ENCODE results near the gene RASGRF1.

Gene RASGRF1

GRCh38 chr15:78985859-78986475, 104.6 kb downstream of the RASGRF1 start:
- DNase-seq (ENCODE audit: low spot score): no peak

GRCh38 chr15:78984041-78984440, 106.5 kb downstream of the RASGRF1 start:
- no peak for DNase-seq (ENCODE audit: low spot score)

DNA sequence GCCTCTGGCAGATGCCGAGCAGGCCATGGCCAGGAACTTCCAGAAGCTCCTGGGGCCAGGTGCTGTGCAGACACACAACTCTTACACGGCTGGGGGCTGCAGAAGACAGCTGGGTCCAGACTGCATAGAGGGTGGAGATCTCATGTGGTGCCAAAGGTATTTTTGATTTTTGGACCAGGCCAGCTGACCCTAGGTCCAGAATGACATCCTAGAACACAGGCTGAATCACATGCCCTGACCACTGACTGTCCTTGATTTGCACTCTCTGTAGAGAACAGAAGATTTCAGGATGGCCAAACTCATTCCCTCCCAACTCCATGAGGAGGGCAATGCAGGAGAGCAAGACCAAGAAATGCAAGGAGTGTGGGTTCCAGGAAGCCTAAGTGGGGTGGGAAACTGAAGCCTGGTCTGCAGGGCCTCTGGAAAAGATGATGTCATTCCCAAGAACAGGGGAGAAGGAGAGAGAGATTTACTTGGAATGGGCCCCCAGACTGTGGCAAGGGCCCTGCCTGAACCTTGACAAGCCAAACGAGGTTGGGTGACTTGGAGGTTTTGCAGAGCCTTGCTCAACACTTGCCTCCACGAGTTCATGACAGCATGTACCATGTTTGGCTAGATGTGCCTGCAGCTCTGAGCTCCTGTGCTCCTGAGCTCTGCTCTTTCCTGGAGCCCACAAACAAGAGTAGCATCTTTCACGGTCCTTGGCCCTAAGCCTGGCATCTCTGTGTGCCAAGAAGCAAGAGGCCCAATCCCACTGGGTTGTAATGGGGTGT, 107.2 kb downstream of the RASGRF1 start:
- no peak for DNase-seq (ENCODE audit: low spot score)

DNA sequence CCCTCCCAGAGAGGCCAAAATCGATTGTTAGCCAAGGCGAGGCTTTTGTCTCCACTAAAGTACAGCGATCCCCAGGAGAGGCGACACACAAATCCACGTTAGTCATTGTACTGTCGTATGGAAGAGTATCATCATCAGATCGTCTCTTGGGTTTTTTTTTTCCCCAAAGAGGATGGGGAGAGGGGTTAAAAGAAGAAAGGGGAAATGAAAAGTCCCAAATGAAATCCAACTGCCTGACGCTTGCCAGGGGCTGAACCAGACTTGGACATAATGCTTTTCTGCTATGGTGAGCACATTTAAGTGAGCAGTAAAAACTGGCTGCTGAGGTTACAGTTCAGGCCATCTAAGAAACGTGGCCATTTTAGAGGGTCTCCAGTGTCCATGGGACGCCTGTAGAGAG, 107.8 kb downstream of the RASGRF1 start:
- no peak for DNase-seq (ENCODE audit: low spot score)

DNA sequence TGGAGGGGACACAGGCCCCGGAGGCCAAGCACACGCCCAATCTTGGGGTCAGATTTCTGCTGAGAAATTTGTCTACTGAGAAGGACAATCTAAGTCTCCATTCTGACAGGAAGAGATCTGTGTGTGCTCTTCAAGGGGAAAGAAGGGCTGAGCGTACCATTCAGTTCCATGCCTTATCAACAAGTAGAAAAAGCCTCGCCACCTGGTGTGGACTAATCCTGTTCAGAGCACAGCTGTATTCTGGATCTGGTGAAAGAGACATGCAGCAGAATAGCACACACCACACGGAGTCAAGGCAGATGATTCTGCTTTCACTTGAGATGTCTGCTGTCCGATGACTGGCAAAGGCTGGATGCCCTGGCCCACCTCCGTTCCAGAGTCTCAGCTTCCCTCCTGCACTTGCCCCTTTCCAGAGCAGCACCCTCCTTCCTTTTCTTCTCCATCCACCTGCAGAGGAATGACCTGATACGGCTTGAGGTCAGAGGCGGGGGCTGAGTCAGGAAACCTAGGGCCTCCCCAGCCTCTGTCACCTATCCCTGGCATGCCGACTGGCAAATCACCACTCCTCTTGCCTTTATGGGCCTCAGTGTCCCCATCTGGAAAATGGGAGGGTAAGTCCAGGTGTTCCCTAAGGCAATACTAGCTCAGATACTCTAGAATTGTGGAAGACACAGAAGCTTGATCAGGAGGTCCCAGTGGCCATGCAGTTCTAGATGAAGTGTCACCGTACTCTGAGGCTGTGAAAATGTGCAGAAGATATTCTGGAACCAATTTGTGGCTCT, 108.9 kb downstream of the RASGRF1 start:
- no peak for DNase-seq (ENCODE audit: low spot score)

GRCh38 chr15:78979456-78980320, 110.9 kb downstream of the RASGRF1 start:
- DNase-seq (ENCODE audit: low spot score): peak; percentile 87

- no peak for DNase-seq (ENCODE audit: low spot score)
Measured at GRCh38 chr15:78978601-78979179, 111.9 kb downstream of the RASGRF1 start.

DNA sequence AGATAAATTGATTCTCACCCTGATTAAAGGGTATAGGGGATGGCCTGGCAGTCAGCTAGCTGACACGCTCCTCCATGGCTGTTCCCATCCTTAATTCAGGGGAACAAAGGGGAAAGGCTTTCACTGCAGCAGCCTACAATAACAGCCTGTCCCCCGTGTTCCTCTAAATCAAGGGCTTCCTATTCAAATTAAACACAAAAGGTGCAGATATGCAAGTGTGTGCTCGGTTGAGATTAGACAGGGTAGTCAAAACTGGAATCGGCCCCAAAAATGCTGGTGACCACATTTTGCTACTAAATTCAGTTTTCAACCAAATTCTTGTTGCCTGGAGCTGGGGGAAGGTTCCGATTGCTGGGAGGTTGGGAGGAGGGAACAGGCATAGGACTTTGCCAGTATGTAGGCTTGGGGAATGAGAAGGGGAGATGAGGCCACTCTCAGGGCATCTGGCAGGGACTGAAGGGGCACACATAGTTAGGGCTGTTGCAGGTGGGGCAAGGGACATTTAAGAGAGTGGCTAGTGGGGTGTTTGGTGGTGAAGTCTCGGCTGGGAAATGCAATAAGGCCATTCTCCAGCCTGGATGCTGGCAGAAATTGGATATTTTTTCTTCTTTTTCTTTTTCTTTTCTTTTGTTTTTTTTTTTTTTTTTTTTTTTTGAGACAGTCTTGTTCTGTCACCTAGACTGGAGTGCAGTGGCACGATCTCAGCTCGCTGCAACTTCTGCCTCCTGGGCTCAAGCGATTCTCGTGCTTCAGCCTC, 112.8 kb downstream of the RASGRF1 start:
- DNase-seq (ENCODE audit: low spot score): no peak

DNA sequence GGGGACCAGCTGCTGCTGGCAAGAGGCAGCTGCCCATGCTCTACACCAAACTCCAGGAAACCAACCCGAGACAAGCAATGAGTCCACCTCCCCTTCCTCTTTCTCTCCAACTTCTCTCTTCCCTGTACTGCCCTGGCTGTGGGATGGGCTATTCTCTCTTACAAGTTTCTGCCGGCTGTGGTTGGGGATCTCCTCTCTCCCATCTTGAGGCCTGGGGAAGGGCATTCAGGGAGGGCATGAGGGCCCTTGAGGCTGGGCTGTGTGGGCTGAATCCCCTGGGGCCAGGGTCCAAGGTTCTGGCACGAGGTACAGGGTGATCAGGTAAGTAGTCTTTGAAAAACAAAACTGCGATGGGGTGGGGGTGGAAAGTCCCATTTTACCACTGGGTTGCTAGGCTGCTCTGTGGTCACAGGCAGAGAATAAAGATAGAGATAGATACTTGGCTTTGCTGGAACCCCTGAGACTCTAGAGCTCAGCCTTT, 113.4 kb downstream of the RASGRF1 start:
- DNase-seq (ENCODE audit: low spot score): no peak

GRCh38 chr15:78976691-78977090, 113.9 kb downstream of the RASGRF1 start:
- no peak for DNase-seq (ENCODE audit: low spot score)

DNA sequence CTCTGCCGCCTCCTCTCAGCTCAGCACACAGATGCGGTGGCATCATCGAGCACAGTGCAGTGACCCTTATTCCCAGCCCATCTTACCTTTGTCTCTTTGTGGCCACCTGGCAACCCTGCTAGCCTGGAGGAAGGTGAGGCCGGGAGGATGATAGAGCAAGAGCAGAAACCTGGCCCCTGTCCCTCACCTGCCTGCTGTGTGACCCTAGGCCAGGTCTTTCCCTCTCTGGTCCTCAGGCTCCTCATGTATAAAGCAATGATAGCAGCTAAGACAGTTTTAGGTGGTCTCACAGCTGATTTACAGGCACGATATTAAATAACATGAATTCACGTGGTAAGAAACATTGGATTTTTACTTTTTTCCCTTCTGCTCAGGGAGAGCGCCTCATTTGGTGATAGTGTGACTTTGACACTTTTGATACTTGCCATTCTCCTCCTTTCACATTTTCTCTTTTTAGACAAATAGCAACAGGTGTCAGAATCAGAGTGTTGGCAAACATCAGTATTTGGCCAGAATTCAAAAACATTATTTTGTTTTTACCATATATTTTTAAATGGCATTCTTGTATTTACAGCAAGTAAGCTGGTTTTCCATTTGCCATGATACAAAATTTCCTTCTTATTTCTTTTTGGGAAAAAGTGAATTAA, 116.2 kb downstream of the RASGRF1 start:
- DNase-seq (ENCODE audit: low spot score): no peak

- DNase-seq (ENCODE audit: low spot score): no peak
Measured at GRCh38 chr15:78969687-78970349, 120.8 kb downstream of the RASGRF1 start.

- no peak for DNase-seq (ENCODE audit: low spot score)
Measured at GRCh38 chr15:78968539-78969271, 121.9 kb downstream of the RASGRF1 start.

DNA sequence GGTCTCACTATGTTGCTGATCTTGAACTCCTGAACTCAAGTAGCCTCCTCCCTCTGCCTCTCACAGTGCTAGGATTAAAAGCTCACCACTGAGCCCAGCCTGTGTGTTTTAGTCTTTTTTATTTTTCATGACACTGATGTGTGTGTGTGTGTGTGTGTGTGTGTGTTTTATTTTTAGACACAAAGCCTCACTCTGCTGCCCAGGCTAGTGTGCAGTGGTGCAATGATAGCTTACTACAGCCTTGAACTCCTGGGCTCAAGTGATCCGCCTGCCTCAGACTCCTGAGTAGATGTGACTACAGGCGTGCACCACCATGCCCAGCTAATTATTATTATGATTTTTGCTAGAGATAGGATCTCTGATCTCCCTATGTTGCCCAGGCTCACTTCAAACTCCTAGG, 122.5 kb downstream of the RASGRF1 start:
- no peak for DNase-seq (ENCODE audit: low spot score)

DNA sequence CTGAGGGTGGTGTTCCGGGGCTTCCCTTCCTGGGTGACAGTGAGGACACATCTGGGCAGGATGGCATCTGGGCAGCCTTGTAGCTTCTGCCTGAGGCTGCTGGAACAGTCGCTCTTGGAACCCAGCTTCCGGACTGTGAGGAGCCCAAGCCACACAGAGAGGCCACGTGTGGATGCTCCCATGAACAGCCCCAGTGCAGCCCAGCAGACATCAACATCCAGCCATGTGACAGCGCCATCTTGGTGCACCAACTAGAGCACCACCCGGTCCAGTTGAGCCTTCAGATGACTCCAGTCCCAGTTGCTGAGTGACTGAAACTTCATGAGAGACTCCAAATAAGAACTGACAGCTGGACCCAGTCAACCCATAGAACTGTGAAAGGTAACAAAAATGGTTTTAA, 130.3 kb downstream of the RASGRF1 start:
- DNase-seq (ENCODE audit: low spot score): no peak

DNA sequence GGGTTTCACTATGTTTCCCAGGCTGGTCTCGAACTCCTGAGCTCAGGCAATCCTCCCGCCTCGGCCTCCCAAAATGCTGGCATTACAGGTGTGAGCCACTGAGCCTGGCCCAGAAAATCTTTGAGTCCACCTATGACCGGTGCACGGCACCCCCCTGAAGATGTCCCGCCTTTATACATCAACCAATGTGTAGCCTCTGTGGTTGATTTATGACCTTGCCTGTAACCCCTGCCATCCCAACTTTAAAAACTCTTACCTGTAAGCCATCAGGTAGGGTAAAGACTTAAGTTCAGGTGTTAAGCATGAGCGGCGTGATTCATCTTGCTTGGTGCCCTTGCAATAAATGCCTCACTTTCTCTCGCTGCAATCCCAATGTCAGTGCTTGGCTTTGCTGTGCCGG, 131.2 kb downstream of the RASGRF1 start:
- no peak for DNase-seq (ENCODE audit: low spot score)

DNA sequence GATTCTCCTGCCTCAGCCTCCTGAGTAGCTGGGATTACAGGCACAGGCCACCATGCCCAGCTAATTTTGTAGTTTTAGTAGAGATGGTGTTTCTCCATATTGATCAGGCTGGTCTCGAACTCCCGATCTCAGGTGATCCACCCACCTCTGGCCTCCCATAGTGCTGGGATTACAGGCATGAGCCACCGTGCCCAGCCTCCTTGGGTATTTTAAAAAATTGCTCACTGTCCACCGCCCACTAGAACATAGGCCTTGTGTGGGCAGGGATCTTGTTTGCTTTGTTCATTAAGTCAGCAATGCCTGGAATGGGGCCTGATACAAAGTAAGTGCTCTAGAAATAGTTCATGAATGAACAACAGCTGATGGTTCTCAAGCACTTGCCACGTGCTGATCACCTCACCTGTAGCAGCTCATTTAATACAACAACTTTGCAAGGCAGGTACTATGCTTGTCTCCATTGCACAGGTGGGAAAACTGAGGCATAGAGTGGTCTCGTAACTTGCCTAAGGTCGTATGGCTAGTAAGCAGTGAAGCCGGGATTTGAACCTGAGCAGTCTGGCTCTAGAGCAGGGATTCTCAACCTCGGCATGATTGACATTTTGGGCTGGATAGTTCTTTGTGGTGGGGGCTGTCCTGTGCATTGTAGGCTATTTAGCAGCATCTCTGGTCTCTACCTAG, 133.0 kb downstream of the RASGRF1 start:
- DNase-seq (ENCODE audit: low spot score): no peak

DNA sequence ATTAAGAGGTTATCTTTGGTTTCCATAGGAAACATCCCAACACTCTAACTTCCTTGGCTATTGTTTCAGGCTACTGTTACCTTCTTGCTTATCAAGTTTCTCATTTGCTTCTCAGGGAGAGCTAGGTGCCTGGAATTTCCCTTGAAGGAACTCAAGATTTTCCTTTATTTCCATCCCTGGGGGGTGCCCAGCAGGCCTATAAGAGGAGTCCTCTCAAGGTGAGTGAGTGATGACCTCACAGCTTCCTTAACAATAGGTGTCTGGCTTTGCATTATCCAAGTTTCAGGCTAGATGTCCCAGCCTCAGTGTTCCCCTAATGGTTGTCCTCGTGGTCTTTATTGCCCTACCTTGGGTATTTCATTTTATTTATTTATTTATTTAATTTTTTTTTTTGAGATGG, 133.6 kb downstream of the RASGRF1 start:
- no peak for DNase-seq (ENCODE audit: low spot score)
